Esophagus squamous epithelium (tissue), 5 donors: ENCODE measurements around the gene TRDMT1. TPM values are rescaled to one million over a fixed set of nuclear protein-coding genes. Genes with fewer than 3 reads are reported as not detected.
A peak's percentile ranks its signal among the peaks of the same experiment; 100 is the strongest.

Source experiments
- DNase-seq: peaks from one replicate; lab custom pipeline; 2025; lab: John Stamatoyannopoulos, UW
- H3K27ac ChIP-seq, 4 donors: fragments of 200-600 bp; sonication (generic); one replicate each; pipeline ENCODE4 v1.5.1; 2016 to 2019; ENCODE audit warnings: mild to moderate bottlenecking in 1 of 4
- H3K27me3 ChIP-seq, 4 donors: fragments of 200-600 bp; sonication (generic); 1 replicate in 3 of 4; 2 replicates in 1 of 4; pipeline versions ENCODE4 v1.5.1 to v1.6.0; 2017 to 2021; ENCODE audit warnings: antibody characterized with exemption in 1 of 4
- H3K36me3 ChIP-seq, 3 donors: fragments of 200-600 bp; sonication (generic); one replicate each; pipeline ENCODE4 v1.5.1; 2016 to 2019
- H3K4me1 ChIP-seq, 3 donors: fragments of 200-600 bp; sonication (generic); one replicate each; pipeline ENCODE4 v1.5.1; 2017 to 2019
- H3K4me3 ChIP-seq, 4 donors: fragments of 200-600 bp; sonication (generic); 1 replicate in 3 of 4; 2 replicates in 1 of 4; pipeline ENCODE4 v1.5.1; 2016 to 2019; ENCODE audit warnings: mild to moderate bottlenecking in 2 of 4, moderate library complexity in 1 of 4
- H3K9me3 ChIP-seq, 3 donors: fragments of 200-600 bp; sonication (generic); one replicate each; pipeline ENCODE4 v1.5.1; 2016 to 2019
- CTCF ChIP-seq, 6 experiments: fragments of 450-650 bp in 4 of 6; fragments of 200-600 bp in 2 of 6; sonication (generic) in 2 of 6; IDR thresholded peaks; one replicate each; pipeline ENCODE4 v1.5.1; 2016 to 2019; ENCODE audit warnings: antibody characterized with exemption in 6 of 6, mild to moderate bottlenecking in 4 of 6, moderate library complexity in 4 of 6
- POLR2A ChIP-seq, 4 donors: fragments of 450-650 bp; IDR thresholded peaks; one replicate each; pipeline ENCODE4 v1.6.1; 2017; ENCODE audit warnings: antibody characterized with exemption in 4 of 4, mild to moderate bottlenecking in 4 of 4, moderate library complexity in 3 of 4
- WGBS, 2 donors: methylation state at CpG; one replicate each; pipeline ENCODE4 v1.1.5; 2018; 5-methylcytosine and 5-hydroxymethylcytosine counted together
- intact Hi-C: fragments of 100-400 bp; cut with DNase I; formaldehyde crosslinking; loops from one replicate; pipeline ENCODE4 v1.15.0; 2022
- total RNA-seq, 4 donors: library from RNA; depleted of rRNA; stranded (reverse); fragments of >200 nt; gene quantifications; one replicate each; pipeline ENCODE4 v1.1.0, GENCODE V29; 2016
- donor health status: DM: yes; HTN: yes; CAD: no.

TRDMT1 gene
- total RNA-seq, 4 donors from 2014 or later = 1.3 to 5.9 (median 2.6) TPM

GRCh38 chr10:17244700-17245365 lies 43.4 kb upstream of the TRDMT1 start:
- TF ChIP-seq CTCF (IDR thresholded peaks at IDR 0.05) = no peak
- TF ChIP-seq POLR2A (IDR thresholded peaks at IDR 0.05) = no peak
- Histone ChIP-seq H3K36me3 (no peaks in the 10 kb centered on the region), H3K4me3 (no peak overlapping the region), H3K4me1 (no peaks in the 10 kb centered on the region), H3K9me3 (no peaks in the 10 kb centered on the region), H3K27ac (no peak overlapping the region), H3K27me3 (no peaks in the 10 kb centered on the region)
- DNase-seq = no peak
- intact Hi-C loops = no loop called here

GRCh38 chr10:17241611-17242333 lies 40.3 kb upstream of the TRDMT1 start:
- Histone ChIP-seq H3K4me3 (no peak overlapping the region), H3K4me1 (peaks cover 0 to 4% (median 0%) of the 10 kb centered on the region in 3 donors), H3K9me3 (no peaks in the 10 kb centered on the region), H3K27ac (no peak overlapping the region), H3K27me3 (no peaks in the 10 kb centered on the region), H3K36me3 (peaks cover 0 to 14% (median 0%) of the 10 kb centered on the region in 3 donors)
- intact Hi-C loops = no loop called here
- TF ChIP-seq CTCF (IDR thresholded peaks at IDR 0.05) (no peak), POLR2A (IDR thresholded peaks at IDR 0.05) (no peak)
- 82 to 91% methylated on average over 2 to 5 of the region's 5 CpGs for WGBS, 2 donors
- DNase-seq = no peak

- no peaks in the 10 kb centered on the region for H3K9me3 ChIP-seq
- peaks cover 0 to 16% (median 0%) of the 10 kb centered on the region in 3 donors for H3K4me1 ChIP-seq
- H3K4me3 ChIP-seq = no peak overlapping the region
- WGBS, 2 donors = 80 to 81% methylated on average over 4 of the region's 4 CpGs
- TF ChIP-seq POLR2A (IDR thresholded peaks at IDR 0.05) (no peak), CTCF (IDR thresholded peaks at IDR 0.05) (no peak)
- H3K36me3 ChIP-seq = peaks cover 0 to 26% (median 0%) of the 10 kb centered on the region in 3 donors
- DNase-seq = no peak
- intact Hi-C loops = no loop called here
- no peaks in the 10 kb centered on the region for H3K27me3 ChIP-seq
- H3K27ac ChIP-seq = no peak overlapping the region
Measured at GRCh38 chr10:17240616-17241015, 39.1 kb upstream of the TRDMT1 start.

- TF ChIP-seq POLR2A (IDR thresholded peaks at IDR 0.05) = no peak
- Histone ChIP-seq H3K9me3 (no peaks in the 10 kb centered on the region), H3K4me3 (no peak overlapping the region), H3K4me1 (peaks cover 0 to 21% (median 3%) of the 10 kb centered on the region in 3 donors), H3K27ac (no peak overlapping the region), H3K27me3 (no peaks in the 10 kb centered on the region), H3K36me3 (peaks cover 0 to 31% (median 0%) of the 10 kb centered on the region in 3 donors)
- intact Hi-C loops = no loop called here
- 88 to 91% methylated on average over 2 of the region's 2 CpGs for WGBS, 2 donors
- DNase-seq = no peak
Measured at GRCh38 chr10:17240096-17240495, 38.6 kb upstream of the TRDMT1 start.

GRCh38 chr10:17239345-17240085 lies 38.0 kb upstream of the TRDMT1 start:
- Histone ChIP-seq H3K9me3 (no peaks in the 10 kb centered on the region), H3K27me3 (no peaks in the 10 kb centered on the region), H3K4me3 (no peak overlapping the region), H3K4me1 (peaks cover 0 to 27% (median 9%) of the 10 kb centered on the region in 3 donors), H3K27ac (peak overlapping the region in 1 of 4 donors; percentile 1), H3K36me3 (peaks cover 0 to 37% (median 0%) of the 10 kb centered on the region in 3 donors)
- intact Hi-C loops = no loop called here
- DNase-seq = no peak
- TF ChIP-seq CTCF (IDR thresholded peaks at IDR 0.05) = no peak
- TF ChIP-seq POLR2A (IDR thresholded peaks at IDR 0.05) = no peak
- 81 to 82% methylated on average over 4 to 6 of the region's 6 CpGs for WGBS, 2 donors
